Endothelial cell of umbilical vein (primary cell): ENCODE measurements around the gene LY9. TPM values are rescaled to one million over a fixed set of nuclear protein-coding genes. Genes with fewer than 3 reads are reported as not detected.

Experiments
- BruUV-seq: library from RNA; stranded (reverse); fragments of 400-500 nt; replicated peaks from 2 replicates; lab custom pipeline; 2021; lab: Mats Ljungman, UMichigan
- CTCF ChIA-PET: fragments of 300-600, 350-600 bp; sonication (Branson Sonifier 250); formaldehyde crosslinking; loops from one replicate; lab custom pipeline; 2021; ENCODE audit warnings: antibody characterized with exemption, inconsistent platforms; lab: Charles Lee
- POLR2A ChIA-PET: fragments of 300-600, 350-600 bp; sonication (Branson Sonifier 250); formaldehyde crosslinking; loops from one replicate; lab custom pipeline; 2021; ENCODE audit warnings: antibody characterized with exemption, inconsistent platforms; lab: Charles Lee
- DNase-seq: peaks from one replicate; pipeline ENCODE4 v3.0.0-alpha.2; 2011; ENCODE audit warnings: low read depth, low spot score
- FAIRE-seq: peaks from 2 replicates; lab custom pipeline; 2011; peaks lifted over from hg19 to GRCh38; lab: Jason Lieb, UNC
- H2AFZ ChIP-seq: 2 replicates; pipeline ENCODE4 v1.6.0; 2012; ENCODE audit warnings: low read depth, low read length, control low read depth, inconsistent platforms
- H3K27ac ChIP-seq: 2 replicates; pipeline ENCODE4 v1.5.1; 2011; ENCODE audit warnings: low read depth, mild to moderate bottlenecking, control low read depth, low read length, moderate library complexity; ENCODE audit not compliant: insufficient read depth
- H3K27me3 ChIP-seq, 2 experiments: 2 replicates each; pipeline versions ENCODE4 v1.6.0 to v1.6.1; 2011; ENCODE audit warnings: low read length in 2 of 2, mixed read lengths in 1 of 2; ENCODE audit not compliant: control insufficient read depth in 2 of 2, insufficient read depth in 2 of 2
- H3K36me3 ChIP-seq, 2 experiments: 2 replicates in 1 of 2; 3 replicates in 1 of 2; pipeline ENCODE4 v1.5.1; 2011; ENCODE audit warnings: low read length in 2 of 2, mild to moderate bottlenecking in 1 of 2, moderate library complexity in 1 of 2; ENCODE audit not compliant: control insufficient read depth in 2 of 2, insufficient read depth in 2 of 2; ENCODE audit errors: extremely low read depth in 1 of 2
- H3K4me1 ChIP-seq: 3 replicates; pipeline ENCODE4 v1.5.1; 2011; ENCODE audit warnings: mild to moderate bottlenecking, low read length; ENCODE audit not compliant: control insufficient read depth, insufficient read depth; ENCODE audit errors: extremely low read depth
- H3K4me2 ChIP-seq: 2 replicates; pipeline ENCODE4 v1.6.1; 2011; ENCODE audit warnings: low read length, control low read depth, mixed read lengths; ENCODE audit not compliant: insufficient read depth
- H3K4me3 ChIP-seq, 3 experiments: fragments of 200-600 bp in 1 of 3; sonication (generic), shearing (Covaris generic) in 1 of 3; replicated peaks in 1 of 3; 2 replicates each; pipeline ENCODE4 v1.5.1; 2011 to 2016; ENCODE audit warnings: control low read depth in 3 of 3, low read length in 3 of 3, mild to moderate bottlenecking in 2 of 3, inconsistent platforms in 1 of 3, low read depth in 1 of 3, moderate library complexity in 1 of 3; ENCODE audit not compliant: insufficient read depth in 1 of 3
- H3K79me2 ChIP-seq: 2 replicates; pipeline ENCODE4 v1.6.0; 2012; ENCODE audit warnings: low read length, inconsistent platforms; ENCODE audit not compliant: control insufficient read depth, insufficient read depth
- H3K9ac ChIP-seq: replicated peaks from 2 replicates; pipeline ENCODE3; 2011; ENCODE audit warnings: low read length, control low read depth; ENCODE audit not compliant: insufficient read depth; ENCODE audit errors: extremely low read depth
- H3K9me1 ChIP-seq: replicated peaks from 3 replicates; pipeline ENCODE4 v1.6.0; 2011; ENCODE audit warnings: mild to moderate bottlenecking, low read length; ENCODE audit not compliant: control insufficient read depth, insufficient read depth; ENCODE audit errors: extremely low read depth
- H3K9me3 ChIP-seq: replicated peaks from 2 replicates; pipeline ENCODE4 v1.5.1; 2012; ENCODE audit warnings: low read length, inconsistent platforms; ENCODE audit not compliant: control insufficient read depth, insufficient read depth
- H4K20me1 ChIP-seq: replicated peaks from 2 replicates; pipeline ENCODE3; 2011; ENCODE audit warnings: mild to moderate bottlenecking, low read length; ENCODE audit not compliant: control insufficient read depth, insufficient read depth; ENCODE audit errors: extremely low read depth
- CTCF ChIP-seq, 2 donors: IDR thresholded peaks; 1 replicate in 1 of 2; 2 replicates in 1 of 2; pipeline ENCODE4 v1.5.1; 2011; ENCODE audit warnings: low read length in 2 of 2, mild to moderate bottlenecking in 2 of 2, moderate library complexity in 2 of 2, control low read depth in 1 of 2, inconsistent platforms in 1 of 2, low read depth in 1 of 2; ENCODE audit not compliant: insufficient read depth in 1 of 2; ENCODE audit errors: extremely low read depth in 1 of 2
- EZH2 ChIP-seq: IDR thresholded peaks from 2 replicates; pipeline ENCODE4 v1.6.1; 2012; ENCODE audit warnings: borderline replicate concordance, low read depth, mild to moderate bottlenecking, moderate library complexity, low read length, inconsistent platforms; ENCODE audit not compliant: severe bottlenecking
- FOS ChIP-seq: IDR thresholded peaks from 2 replicates; pipeline ENCODE4 v1.6.1; 2011; ENCODE audit warnings: mild to moderate bottlenecking, low read length, moderate library complexity, borderline replicate concordance; ENCODE audit not compliant: insufficient read depth
- GATA2 ChIP-seq: IDR thresholded peaks from 2 replicates; pipeline ENCODE4 v1.7.0; 2011; ENCODE audit warnings: low read depth, mild to moderate bottlenecking, moderate library complexity, mixed read lengths, low read length; ENCODE audit not compliant: insufficient read length, insufficient read depth
- MAX ChIP-seq: IDR thresholded peaks from 2 replicates; pipeline ENCODE4 v1.6.1; 2011; ENCODE audit not compliant: insufficient read depth, insufficient read length
- POLR2A ChIP-seq: IDR thresholded peaks from 2 replicates; pipeline ENCODE4 v1.6.1; 2012; ENCODE audit warnings: low read depth, mild to moderate bottlenecking, control low read depth, low read length
- POLR2AphosphoS5 ChIP-seq: IDR thresholded peaks from 2 replicates; pipeline ENCODE4 v1.6.1; 2012; ENCODE audit warnings: low read depth, mild to moderate bottlenecking, control low read depth, low read length, moderate library complexity; ENCODE audit not compliant: insufficient read depth
- dilution Hi-C: fragments of 300-500 bp; cut with MboI; formaldehyde crosslinking; loops from one replicate; pipeline ENCODE4 v1.15.0; 2019; ENCODE audit warnings: low sequenced_read_pairs; ENCODE audit not compliant: extremely low pct_ligation_motif_present
- intact Hi-C: fragments of 100-400 bp; cut with micrococcal nuclease; formaldehyde crosslinking; loops from one replicate; pipeline ENCODE4 v1.10.0; 2022
- polyA plus RNA-seq, 4 experiments: library from polyadenylated mRNA; depleted of rRNA in 3 of 4; stranded (reverse) in 3 of 4; unstranded in 1 of 4; fragments of >200 nt; gene quantifications; 2 replicates each; pipeline versions ENCODE4 v1.2.1 to v1.2.3, GENCODE V29; 2011 to 2012; ENCODE audit warnings: missing spikeins in 1 of 4
- total RNA-seq: library from RNA; stranded (reverse); gene quantifications from 2 replicates; pipeline ENCODE4 v1.2.3, GENCODE V29; 2021

LY9 gene
- total and polyA plus RNA-seq, 2 donors (not counting 3 experiments of a cell fraction or from before 2014, with no cell fraction given), result not detected

- no peaks in the 10 kb centered on the region for H3K79me2 ChIP-seq
- H3K27me3 ChIP-seq, result no peaks in the 10 kb centered on the region
- no peak overlapping the region for H2AFZ ChIP-seq
- H3K9me3 ChIP-seq, result no peaks in the 10 kb centered on the region
- no peaks in the 10 kb centered on the region for H4K20me1 ChIP-seq
- no peak overlapping the region for H3K4me3 ChIP-seq
- ChIA-PET POLR2A (interaction anchor here (0.6 kb wide), 1 partner anchor 73 kb away, joined by 3 read pairs; no protein-coding TSS in a partner anchor), CTCF (interaction anchor here (1.4 to 5.3 kb wide), 4 partner anchors 115 to 302 kb away, joined by 5 to 57 read pairs (median 27); partner anchors contain the start of genes ITLN2 and KLHDC9)
- no peak for FAIRE-seq
- no peak overlapping the region for H3K9ac ChIP-seq
- TF ChIP-seq EZH2 (no peak), GATA2 (no peak), MAX (no peak), POLR2AphosphoS5 (no peak), CTCF (IDR thresholded peaks at IDR 0.05; ENCODE audit: extremely low read depth in 1 of 2, insufficient read depth in 1 of 2, low read depth in 1 of 2, low read length in 2 of 2) (no peak), POLR2A (no peak), FOS (no peak)
- no peaks in the 10 kb centered on the region for H3K4me1 ChIP-seq
- no peaks in the 10 kb centered on the region for H3K36me3 ChIP-seq
- intact Hi-C loops (no loop called here), dilution Hi-C loops (no loop called here)
- BruUV-seq, result no TSS peak
- no peak overlapping the region for H3K27ac ChIP-seq
- no peak overlapping the region for H3K4me2 ChIP-seq
- no peaks in the 10 kb centered on the region for H3K9me1 ChIP-seq
- DNase-seq, result no peak
Observed at GRCh38 chr1:160836981-160837557, 41.1 kb downstream of the LY9 start.
